Lower lobe of right lung (tissue), 2 donors: Measurements from ENCODE around the gene ASB5. TPM values are rescaled to one million over a fixed set of nuclear protein-coding genes. Genes with fewer than 3 reads are reported as not detected.

Experiments used
- ATAC-seq, 2 donors: fragments of 200-7000 bp; cut with Tn5 transposase; one replicate each; pipeline ENCODE4 v1.9.1; 2020 to 2022; ENCODE audit warnings: mild to moderate bottlenecking in 2 of 2, moderate library complexity in 2 of 2
- DNase-seq: peaks from one replicate; pipeline ENCODE4 v3.0.0-alpha.2; 2020
- H3K27ac ChIP-seq: fragments of 200-600 bp; one replicate; pipeline ENCODE4 v1.8.0; 2022
- H3K27me3 ChIP-seq: fragments of 200-600 bp; one replicate; pipeline ENCODE4 v1.8.0; 2022; ENCODE audit warnings: low read depth
- H3K36me3 ChIP-seq: fragments of 200-600 bp; one replicate; pipeline ENCODE4 v1.8.0; 2022; ENCODE audit warnings: mild to moderate bottlenecking
- H3K4me1 ChIP-seq: fragments of 200-600 bp; one replicate; pipeline ENCODE4 v1.8.0; 2022
- H3K4me3 ChIP-seq: fragments of 200-600 bp; one replicate; pipeline ENCODE4 v1.8.0; 2022; ENCODE audit warnings: mild to moderate bottlenecking
- H3K9me3 ChIP-seq: fragments of 200-600 bp; one replicate; pipeline ENCODE4 v1.8.0; 2022
- CTCF ChIP-seq: fragments of 200-600 bp; IDR thresholded peaks from one replicate; pipeline ENCODE4 v1.8.0; 2022; ENCODE audit warnings: antibody characterized with exemption, mild to moderate bottlenecking
- intact Hi-C: fragments of 100-400 bp; cut with DNase I; formaldehyde crosslinking; loops from one replicate; pipeline ENCODE4 v1.11.0; 2022
- total RNA-seq: library from RNA; stranded (reverse); fragmentation: NEBNext Ultra II Directional; extraction: Animal tissue kit (Norgen Biotek cat#: 25700); gene quantifications from one replicate; pipeline ENCODE4 v1.2.1, GENCODE V29; 2021
- donor health status: DM: no; HTN: yes; CAD: no; lungs with severe emphysema.

Gene ASB5
- total RNA-seq, 1 donor from 2014 or later, result not detected

GRCh38 chr4:176187624-176188023 lies 81.4 kb downstream of the ASB5 start:
- Histone ChIP-seq H3K27ac (no peak overlapping the region), H3K4me3 (no peak overlapping the region), H3K4me1 (no peaks in the 10 kb centered on the region), H3K9me3 (no peaks in the 10 kb centered on the region), H3K27me3 (no peaks in the 10 kb centered on the region), H3K36me3 (no peaks in the 10 kb centered on the region)
- no peak for DNase-seq
- intact Hi-C loops, result no loop called here
- no peak for TF ChIP-seq CTCF
- ATAC-seq, result no peak

GRCh38 chr4:176186671-176187395 lies 82.2 kb downstream of the ASB5 start:
- H3K27me3 ChIP-seq, result no peaks in the 10 kb centered on the region
- no peak overlapping the region for H3K4me3 ChIP-seq
- TF ChIP-seq CTCF, result no peak
- H3K9me3 ChIP-seq, result no peaks in the 10 kb centered on the region
- no peak for ATAC-seq
- no peaks in the 10 kb centered on the region for H3K4me1 ChIP-seq
- H3K36me3 ChIP-seq, result no peaks in the 10 kb centered on the region
- DNase-seq, result no peak
- no peak overlapping the region for H3K27ac ChIP-seq
- intact Hi-C loops, result no loop called here

GRCh38 chr4:176186067-176186466 lies 83.0 kb downstream of the ASB5 start:
- no peak for TF ChIP-seq CTCF
- H3K4me1 ChIP-seq, result no peaks in the 10 kb centered on the region
- no peak for ATAC-seq
- no peaks in the 10 kb centered on the region for H3K27me3 ChIP-seq
- H3K27ac ChIP-seq, result no peak overlapping the region
- H3K36me3 ChIP-seq, result no peaks in the 10 kb centered on the region
- H3K9me3 ChIP-seq, result no peaks in the 10 kb centered on the region
- H3K4me3 ChIP-seq, result no peak overlapping the region
- no peak for DNase-seq
- intact Hi-C loops, result no loop called here

- no peak for DNase-seq
- intact Hi-C loops, result no loop called here
- no peak for ATAC-seq
- H3K36me3 ChIP-seq, result no peaks in the 10 kb centered on the region
- no peaks in the 10 kb centered on the region for H3K27me3 ChIP-seq
- no peaks in the 10 kb centered on the region for H3K9me3 ChIP-seq
- no peak for TF ChIP-seq CTCF
- H3K4me3 ChIP-seq, result no peak overlapping the region
- no peaks in the 10 kb centered on the region for H3K4me1 ChIP-seq
- H3K27ac ChIP-seq, result no peak overlapping the region
These were observed 84.0 kb downstream of the ASB5 start for GRCh38 chr4:176185051-176185450.

Other genes starting within 250 kb of the ASB5 start
- 5.6 TPM for gene WDR17, start 203.4 kb downstream of the ASB5 start, total RNA-seq
- gene SPATA4, start 73.6 kb downstream of the ASB5 start, total RNA-seq, result 1.2 TPM
- gene SPCS3, start 50.7 kb upstream of the ASB5 start, total RNA-seq, result 129 TPM